GM10266 (cell line): ENCODE results near the gene SEC24B.
"Not testable (repeated sequence)": the region's sequence is repeated elsewhere in the genome, so short reads cannot be mapped to it uniquely, and the experiment has no call there.

Source experiments
- DNase-seq: peaks from one replicate; pipeline ENCODE4 v3.0.0; 2012; ENCODE audit errors: extremely low spot score
- TF ChIP-seq, protein P1 (sequence below): IDR thresholded peaks from 2 replicates; pipeline ENCODE4 v1.5.1; 2012; ENCODE audit warnings: mild to moderate bottlenecking, low read depth; ENCODE audit not compliant: control insufficient read depth, insufficient read depth; ENCODE audit errors: missing control alignments

Gene SEC24B

DNA sequence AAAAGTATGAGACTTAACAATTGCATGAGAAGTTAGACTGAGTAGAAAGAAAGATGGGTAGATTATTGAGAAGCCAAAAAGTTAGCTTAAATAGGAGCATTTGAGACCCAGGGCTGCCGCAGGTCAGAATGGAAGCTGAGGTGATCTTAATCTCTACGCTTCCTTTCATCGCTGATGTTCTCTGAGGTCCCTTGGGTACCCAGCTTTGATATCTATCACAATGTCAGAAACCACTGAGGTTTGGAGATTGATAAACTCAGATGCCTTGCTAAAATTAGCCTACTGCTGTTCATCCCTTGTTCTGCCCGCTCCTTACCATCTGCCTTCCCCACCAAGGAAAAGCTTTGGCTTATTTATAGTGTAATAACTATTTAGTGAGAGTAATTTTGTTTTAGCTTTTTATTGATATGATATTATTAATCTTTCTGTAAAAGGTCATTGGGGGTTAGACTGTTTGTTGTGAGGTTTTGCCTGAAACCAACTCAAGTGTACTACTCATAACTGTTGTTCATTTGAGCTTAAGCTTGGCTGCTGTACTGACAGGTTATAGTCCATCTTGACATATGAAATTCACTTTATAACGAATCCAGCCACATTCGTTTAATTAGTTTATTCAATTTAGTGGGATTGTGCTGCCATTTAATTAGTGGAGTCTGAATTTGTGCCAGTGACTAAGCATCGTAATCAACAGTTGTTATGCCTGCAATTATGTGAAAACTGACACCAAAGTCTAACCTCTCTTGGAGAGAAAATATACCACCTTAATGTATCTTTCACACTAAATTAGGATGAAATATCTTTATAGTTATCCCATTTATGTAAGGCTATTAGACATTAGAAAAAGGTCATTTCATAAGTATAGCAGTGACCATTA lies 141.6 kb downstream of the SEC24B start:
- DNase-seq = no peak
- TF ChIP-seq, protein P1, sequence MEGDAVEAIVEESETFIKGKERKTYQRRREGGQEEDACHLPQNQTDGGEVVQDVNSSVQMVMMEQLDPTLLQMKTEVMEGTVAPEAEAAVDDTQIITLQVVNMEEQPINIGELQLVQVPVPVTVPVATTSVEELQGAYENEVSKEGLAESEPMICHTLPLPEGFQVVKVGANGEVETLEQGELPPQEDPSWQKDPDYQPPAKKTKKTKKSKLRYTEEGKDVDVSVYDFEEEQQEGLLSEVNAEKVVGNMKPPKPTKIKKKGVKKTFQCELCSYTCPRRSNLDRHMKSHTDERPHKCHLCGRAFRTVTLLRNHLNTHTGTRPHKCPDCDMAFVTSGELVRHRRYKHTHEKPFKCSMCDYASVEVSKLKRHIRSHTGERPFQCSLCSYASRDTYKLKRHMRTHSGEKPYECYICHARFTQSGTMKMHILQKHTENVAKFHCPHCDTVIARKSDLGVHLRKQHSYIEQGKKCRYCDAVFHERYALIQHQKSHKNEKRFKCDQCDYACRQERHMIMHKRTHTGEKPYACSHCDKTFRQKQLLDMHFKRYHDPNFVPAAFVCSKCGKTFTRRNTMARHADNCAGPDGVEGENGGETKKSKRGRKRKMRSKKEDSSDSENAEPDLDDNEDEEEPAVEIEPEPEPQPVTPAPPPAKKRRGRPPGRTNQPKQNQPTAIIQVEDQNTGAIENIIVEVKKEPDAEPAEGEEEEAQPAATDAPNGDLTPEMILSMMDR = no peak

DNA sequence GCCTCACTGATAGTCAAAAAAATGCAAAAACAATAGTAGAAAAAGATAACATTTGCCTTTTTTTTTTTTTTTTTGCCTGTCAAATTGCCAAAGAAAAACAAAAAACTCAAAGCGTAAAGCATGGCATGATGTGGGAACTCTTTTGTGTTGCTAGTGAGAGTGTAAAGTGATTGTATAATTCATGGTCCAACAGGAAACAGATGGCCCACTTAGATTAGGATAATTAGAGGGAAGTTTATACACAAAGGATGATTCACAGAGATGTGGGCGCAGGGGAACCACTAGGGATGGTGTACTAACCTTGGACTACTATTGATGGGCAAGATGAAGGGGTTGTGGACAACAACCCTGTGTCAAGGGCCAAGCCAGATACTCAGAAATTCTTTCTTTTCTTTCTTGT lies 142.8 kb downstream of the SEC24B start:
- TF ChIP-seq, protein P1 = no peak
- no peak for DNase-seq

DNA sequence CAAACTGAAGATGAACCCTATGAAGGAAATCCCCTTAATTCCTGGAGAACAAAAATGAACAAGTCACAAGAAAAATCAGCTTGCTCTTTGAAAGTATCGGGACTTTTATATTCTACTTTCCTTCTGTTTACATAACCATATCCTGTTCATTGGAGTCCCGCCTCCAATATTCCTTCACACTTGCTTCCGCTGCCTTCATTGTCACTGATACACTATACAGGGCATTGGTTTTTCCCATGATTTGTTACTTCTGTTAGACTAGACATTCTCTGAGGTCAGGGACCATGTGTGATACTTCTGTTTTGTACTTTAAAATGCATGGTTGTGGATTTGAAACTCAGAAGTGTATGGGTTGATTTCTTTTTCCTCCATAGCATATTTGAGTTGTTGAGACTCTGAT lies 145.2 kb downstream of the SEC24B start:
- no peak for DNase-seq
- TF ChIP-seq, protein P1 = no peak

DNA sequence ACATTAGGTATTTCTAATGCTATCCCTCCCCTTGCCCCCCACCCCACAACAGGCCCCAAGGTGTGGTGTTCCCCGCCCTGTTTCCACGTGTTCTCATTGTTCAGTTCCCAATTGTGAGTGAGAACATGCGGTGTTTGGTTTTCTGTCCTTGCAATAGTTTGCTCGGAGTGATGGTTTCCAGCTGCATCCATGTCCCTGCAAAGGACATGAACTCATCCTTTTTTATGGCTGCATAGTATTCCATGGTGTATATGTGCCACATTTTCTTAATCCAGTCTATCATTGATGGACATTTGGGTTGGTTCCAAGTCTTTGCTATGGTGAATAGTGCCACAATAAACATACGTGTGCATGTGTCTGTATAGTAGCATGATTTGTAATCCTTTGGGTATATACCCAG lies 146.4 kb downstream of the SEC24B start:
- DNase-seq = not testable (repeated sequence)

DNA sequence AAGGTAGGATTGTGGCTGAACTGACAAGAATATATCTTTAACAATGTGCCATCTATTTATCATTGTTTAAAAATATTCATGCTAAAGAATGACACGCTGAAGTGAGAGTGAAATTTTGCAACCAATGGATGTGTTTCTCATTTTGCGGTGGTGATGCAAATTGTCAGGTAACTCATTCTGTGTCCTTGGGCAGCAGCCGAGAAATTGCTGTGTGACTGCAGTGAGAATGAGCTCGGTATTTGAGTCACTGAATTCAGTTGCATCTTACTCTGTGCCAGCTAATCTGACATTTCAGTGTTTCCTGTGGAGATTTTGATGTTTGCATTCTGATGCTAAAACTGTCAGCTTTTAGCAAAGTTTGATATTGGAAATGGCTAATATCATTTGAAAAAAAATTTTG lies 154.6 kb downstream of the SEC24B start:
- TF ChIP-seq, protein P1 = no peak
- DNase-seq = no peak

DNA sequence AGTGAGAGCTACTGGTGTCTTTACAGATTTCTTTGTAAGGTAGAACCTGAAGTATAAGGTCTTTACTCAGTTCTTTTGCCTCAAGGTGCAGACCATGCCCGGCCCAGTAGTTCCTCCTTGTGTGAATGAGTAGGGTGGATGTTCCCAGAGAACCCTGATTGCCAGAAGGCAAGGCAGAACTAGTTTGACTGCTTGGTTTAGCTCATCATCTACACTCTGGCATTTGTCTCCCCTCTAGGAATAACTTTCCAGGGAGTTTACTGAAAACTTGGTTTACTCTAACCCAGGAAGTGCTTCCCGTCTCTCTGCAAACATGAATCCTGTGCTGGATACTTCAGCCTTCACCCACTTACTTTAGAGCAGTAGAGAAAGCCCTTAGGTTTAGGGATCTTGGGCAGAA lies 155.5 kb downstream of the SEC24B start:
- TF ChIP-seq, protein P1 = no peak
- no peak for DNase-seq

DNA sequence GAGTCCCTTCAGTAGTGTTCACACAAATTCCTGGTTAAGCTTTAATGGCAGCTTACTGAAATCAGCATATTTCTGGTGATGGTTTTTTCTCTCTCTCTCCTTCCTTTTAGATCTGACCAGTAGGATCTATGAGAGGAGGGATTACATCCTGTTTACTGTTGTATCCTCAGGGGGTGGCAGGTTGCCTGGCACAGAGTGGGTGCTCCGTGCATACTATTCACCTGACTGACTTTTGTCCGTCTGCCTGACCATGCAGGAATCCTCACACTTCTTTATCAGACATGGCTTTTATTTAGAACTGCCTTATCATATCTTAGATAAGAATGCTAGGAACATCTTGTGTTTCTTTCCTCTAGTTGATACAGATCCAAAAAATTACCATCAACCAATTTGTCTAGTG lies 156.0 kb downstream of the SEC24B start:
- DNase-seq = no peak
- TF ChIP-seq, protein P1 = no peak
